WTC11 (cell line): ENCODE data around the gene CRISP2. TPM values are rescaled to one million over a fixed set of nuclear protein-coding genes. Genes with fewer than 3 reads are reported as not detected.

Experiments
- ATAC-seq: fragments of 200-7000 bp; cut with Tn5 transposase; 2 replicates; pipeline ENCODE4 v1.10.0; 2021; ENCODE audit warnings: mild to moderate bottlenecking, moderate library complexity
- Bru-seq: library from RNA; stranded (reverse); fragments of 400-500 nt; gene quantifications from one replicate; lab custom pipeline; 2021; lab: Mats Ljungman, UMichigan
- CTCF ChIA-PET: fragments of 300-600 bp; sonication (Branson Sonifier 250); formaldehyde crosslinking; loops from one replicate; lab custom pipeline; 2021; ENCODE audit warnings: antibody characterized with exemption; lab: Charles Lee
- POLR2A ChIA-PET: fragments of 350-600 bp; sonication (Branson Sonifier 250); formaldehyde crosslinking; loops from one replicate; lab custom pipeline; 2021; ENCODE audit warnings: antibody characterized with exemption; lab: Charles Lee
- DNase-seq: peaks from one replicate; pipeline ENCODE4 v3.0.0; 2021; ENCODE audit warnings: low spot score
- H3K27ac Mint-ChIP-seq: 2 replicates; pipeline ENCODE4 v1.8.0; 2021; ENCODE audit warnings: mixed read lengths
- H3K27me3 Mint-ChIP-seq: 2 replicates; pipeline ENCODE4 v1.8.0; 2021; ENCODE audit warnings: low read depth, mild to moderate bottlenecking, moderate library complexity, mixed read lengths
- H3K36me3 Mint-ChIP-seq: 2 replicates; pipeline ENCODE4 v1.8.0; 2021; ENCODE audit warnings: mixed read lengths
- H3K4me1 Mint-ChIP-seq: 2 replicates; pipeline ENCODE4 v1.8.0; 2022; ENCODE audit warnings: mixed read lengths
- H3K4me3 Mint-ChIP-seq: 2 replicates; pipeline ENCODE4 v1.8.0; 2021; ENCODE audit warnings: mild to moderate bottlenecking, moderate library complexity, mixed read lengths
- H3K9me3 Mint-ChIP-seq: 2 replicates; pipeline ENCODE4 v1.8.0; 2021; ENCODE audit warnings: mixed read lengths
- AR ChIP-seq: fragments of 250-450 bp; sonication (Bioruptor Pico); IDR thresholded peaks from 2 replicates; pipeline ENCODE4 v1.9.0; 2021; ENCODE audit warnings: mild to moderate bottlenecking
- CDX4 ChIP-seq: fragments of 250-450 bp; sonication (Bioruptor Pico); IDR thresholded peaks from 2 replicates; pipeline ENCODE4 v1.9.0; 2021; ENCODE audit warnings: moderate library complexity, mild to moderate bottlenecking, inconsistent platforms, borderline replicate concordance
- GTF2I ChIP-seq: fragments of 250-450 bp; sonication (Bioruptor Pico); conservative IDR thresholded peaks from 2 replicates; pipeline ENCODE4 v1.4.0; 2021; ENCODE audit warnings: mild to moderate bottlenecking
- JAZF1 ChIP-seq: fragments of 250-450 bp; sonication (Bioruptor Pico); IDR thresholded peaks from 2 replicates; pipeline ENCODE4 v1.9.0; 2021; ENCODE audit warnings: moderate library complexity, mild to moderate bottlenecking, inconsistent platforms
- TP53 ChIP-seq: sonication (generic); formaldehyde crosslinking; IDR thresholded peaks from 2 replicates; pipeline ENCODE4 v1.8.1; 2023; ENCODE audit warnings: mild to moderate bottlenecking, missing genetic modification reagents
- long read RNA-seq, 3 experiments: library from RNA in 1 of 3; library from capped mRNA in 1 of 3; library from polyadenylated mRNA in 1 of 3; unstranded in 2 of 3; stranded (forward) in 1 of 3; transcript quantifications; one replicate each; pipeline ENCODE4 v2.0.0, GENCODE V29; 2021
- total RNA-seq: library from RNA; stranded (reverse); gene quantifications from 3 replicates; pipeline ENCODE4 v1.2.3, GENCODE V29; 2021
- TF ChIP-seq, protein P1 (sequence below): sonication (generic); formaldehyde crosslinking; IDR thresholded peaks from 2 replicates; pipeline ENCODE4 v1.8.0; 2022; ENCODE audit warnings: missing genetic modification reagents
- TF ChIP-seq, protein P2 (sequence below): sonication (generic); formaldehyde crosslinking; IDR thresholded peaks from 2 replicates; pipeline ENCODE4 v1.8.1; 2022; ENCODE audit warnings: low read depth, mild to moderate bottlenecking, moderate library complexity, missing genetic modification reagents, borderline replicate concordance
- TF ChIP-seq, protein P3 (sequence below): fragments of 250-450 bp; sonication (Bioruptor Pico); IDR thresholded peaks from 2 replicates; pipeline ENCODE4 v1.8.0; 2021; ENCODE audit warnings: mild to moderate bottlenecking
- TF ChIP-seq, protein P4 (sequence below): sonication (generic); formaldehyde crosslinking; IDR thresholded peaks from 2 replicates; pipeline ENCODE4 v1.8.0; 2022; ENCODE audit warnings: mild to moderate bottlenecking, missing genetic modification reagents

Gene CRISP2, protein sequence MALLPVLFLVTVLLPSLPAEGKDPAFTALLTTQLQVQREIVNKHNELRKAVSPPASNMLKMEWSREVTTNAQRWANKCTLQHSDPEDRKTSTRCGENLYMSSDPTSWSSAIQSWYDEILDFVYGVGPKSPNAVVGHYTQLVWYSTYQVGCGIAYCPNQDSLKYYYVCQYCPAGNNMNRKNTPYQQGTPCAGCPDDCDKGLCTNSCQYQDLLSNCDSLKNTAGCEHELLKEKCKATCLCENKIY
- total RNA-seq (not detected in 3 replicates), Bru-seq, nascent RNA (not detected)
- long read RNA-seq, experiment 1, partial matches to known transcripts: 0 of 1 reads
- long read RNA-seq, experiment 1, other reads (novel, unspliced or antisense): 1 of 1 reads
- long read RNA-seq, experiment 2: 0 reads
- long read RNA-seq, experiment 3: 0 reads

GRCh38 chr6:49713346-49713745 is at the start of gene CRISP2:
TSS of gene CRISP2 (minus strand) at chr6:49713543. CDS start at chr6:49709196, 4,347 bp downstream.
- H3K27ac Mint-ChIP-seq: no peak within 1 kb of the TSS; the same call in 1 of the 2 replicates
- peaks cover 3% of the 10 kb centered on the region; the same call in 1 of the 2 replicates for H3K4me1 Mint-ChIP-seq
- DNase-seq (peak; percentile 13), ATAC-seq (peak; percentile 66)
- TF ChIP-seq, protein P1, sequence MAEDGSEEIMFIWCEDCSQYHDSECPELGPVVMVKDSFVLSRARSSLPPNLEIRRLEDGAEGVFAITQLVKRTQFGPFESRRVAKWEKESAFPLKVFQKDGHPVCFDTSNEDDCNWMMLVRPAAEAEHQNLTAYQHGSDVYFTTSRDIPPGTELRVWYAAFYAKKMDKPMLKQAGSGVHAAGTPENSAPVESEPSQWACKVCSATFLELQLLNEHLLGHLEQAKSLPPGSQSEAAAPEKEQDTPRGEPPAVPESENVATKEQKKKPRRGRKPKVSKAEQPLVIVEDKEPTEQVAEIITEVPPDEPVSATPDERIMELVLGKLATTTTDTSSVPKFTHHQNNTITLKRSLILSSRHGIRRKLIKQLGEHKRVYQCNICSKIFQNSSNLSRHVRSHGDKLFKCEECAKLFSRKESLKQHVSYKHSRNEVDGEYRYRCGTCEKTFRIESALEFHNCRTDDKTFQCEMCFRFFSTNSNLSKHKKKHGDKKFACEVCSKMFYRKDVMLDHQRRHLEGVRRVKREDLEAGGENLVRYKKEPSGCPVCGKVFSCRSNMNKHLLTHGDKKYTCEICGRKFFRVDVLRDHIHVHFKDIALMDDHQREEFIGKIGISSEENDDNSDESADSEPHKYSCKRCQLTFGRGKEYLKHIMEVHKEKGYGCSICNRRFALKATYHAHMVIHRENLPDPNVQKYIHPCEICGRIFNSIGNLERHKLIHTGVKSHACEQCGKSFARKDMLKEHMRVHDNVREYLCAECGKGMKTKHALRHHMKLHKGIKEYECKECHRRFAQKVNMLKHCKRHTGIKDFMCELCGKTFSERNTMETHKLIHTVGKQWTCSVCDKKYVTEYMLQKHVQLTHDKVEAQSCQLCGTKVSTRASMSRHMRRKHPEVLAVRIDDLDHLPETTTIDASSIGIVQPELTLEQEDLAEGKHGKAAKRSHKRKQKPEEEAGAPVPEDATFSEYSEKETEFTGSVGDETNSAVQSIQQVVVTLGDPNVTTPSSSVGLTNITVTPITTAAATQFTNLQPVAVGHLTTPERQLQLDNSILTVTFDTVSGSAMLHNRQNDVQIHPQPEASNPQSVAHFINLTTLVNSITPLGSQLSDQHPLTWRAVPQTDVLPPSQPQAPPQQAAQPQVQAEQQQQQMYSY: peak; percentile 86
- TF ChIP-seq, protein P2, sequence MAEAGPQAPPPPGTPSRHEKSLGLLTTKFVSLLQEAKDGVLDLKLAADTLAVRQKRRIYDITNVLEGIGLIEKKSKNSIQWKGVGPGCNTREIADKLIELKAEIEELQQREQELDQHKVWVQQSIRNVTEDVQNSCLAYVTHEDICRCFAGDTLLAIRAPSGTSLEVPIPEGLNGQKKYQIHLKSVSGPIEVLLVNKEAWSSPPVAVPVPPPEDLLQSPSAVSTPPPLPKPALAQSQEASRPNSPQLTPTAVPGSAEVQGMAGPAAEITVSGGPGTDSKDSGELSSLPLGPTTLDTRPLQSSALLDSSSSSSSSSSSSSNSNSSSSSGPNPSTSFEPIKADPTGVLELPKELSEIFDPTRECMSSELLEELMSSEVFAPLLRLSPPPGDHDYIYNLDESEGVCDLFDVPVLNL (CRISPR knock-in tag): no peak
- ChIA-PET CTCF (no interaction called here), POLR2A (no interaction called here)
- peaks cover 12% of the 10 kb centered on the region for H3K27me3 Mint-ChIP-seq
- H3K4me3 Mint-ChIP-seq: peak within 1 kb of the TSS; percentile 30
- H3K36me3 Mint-ChIP-seq: peaks cover 8% of the 10 kb centered on the region
- peaks cover 27% of the 10 kb centered on the region for H3K9me3 Mint-ChIP-seq

GRCh38 chr6:49744259-49744658 is 30.9 kb upstream of the CRISP2 start, which contains the start of gene CRISP3:
TSS of gene CRISP3 (minus strand) at chr6:49744388. CDS start at chr6:49744367, 21 bp downstream.
- no peak for DNase-seq
- ChIA-PET POLR2A (no interaction called here), CTCF (no interaction called here)
- no peak for ATAC-seq
- H3K4me3 Mint-ChIP-seq: no peak within 1 kb of the TSS
- no peak within 1 kb of the TSS for H3K27ac Mint-ChIP-seq
- no peaks in the 10 kb centered on the region for H3K9me3 Mint-ChIP-seq
- TF ChIP-seq CDX4 (CRISPR knock-in tag): no peak
- TF ChIP-seq, protein P3, sequence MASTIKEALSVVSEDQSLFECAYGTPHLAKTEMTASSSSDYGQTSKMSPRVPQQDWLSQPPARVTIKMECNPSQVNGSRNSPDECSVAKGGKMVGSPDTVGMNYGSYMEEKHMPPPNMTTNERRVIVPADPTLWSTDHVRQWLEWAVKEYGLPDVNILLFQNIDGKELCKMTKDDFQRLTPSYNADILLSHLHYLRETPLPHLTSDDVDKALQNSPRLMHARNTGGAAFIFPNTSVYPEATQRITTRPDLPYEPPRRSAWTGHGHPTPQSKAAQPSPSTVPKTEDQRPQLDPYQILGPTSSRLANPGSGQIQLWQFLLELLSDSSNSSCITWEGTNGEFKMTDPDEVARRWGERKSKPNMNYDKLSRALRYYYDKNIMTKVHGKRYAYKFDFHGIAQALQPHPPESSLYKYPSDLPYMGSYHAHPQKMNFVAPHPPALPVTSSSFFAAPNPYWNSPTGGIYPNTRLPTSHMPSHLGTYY (CRISPR knock-in tag): no peak
- no peak for TF ChIP-seq JAZF1
- no peak for TF ChIP-seq TP53 (CRISPR knock-in tag)
- TF ChIP-seq, protein P4, sequence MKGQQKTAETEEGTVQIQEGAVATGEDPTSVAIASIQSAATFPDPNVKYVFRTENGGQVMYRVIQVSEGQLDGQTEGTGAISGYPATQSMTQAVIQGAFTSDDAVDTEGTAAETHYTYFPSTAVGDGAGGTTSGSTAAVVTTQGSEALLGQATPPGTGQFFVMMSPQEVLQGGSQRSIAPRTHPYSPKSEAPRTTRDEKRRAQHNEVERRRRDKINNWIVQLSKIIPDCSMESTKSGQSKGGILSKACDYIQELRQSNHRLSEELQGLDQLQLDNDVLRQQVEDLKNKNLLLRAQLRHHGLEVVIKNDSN (CRISPR knock-in tag): no peak
- no peak for TF ChIP-seq AR (CRISPR knock-in tag)
- TF ChIP-seq GTF2I (CRISPR knock-in tag): no peak
- H3K27me3 Mint-ChIP-seq: no peaks in the 10 kb centered on the region
- H3K4me1 Mint-ChIP-seq: no peaks in the 10 kb centered on the region
- no peaks in the 10 kb centered on the region for H3K36me3 Mint-ChIP-seq
